ENCODE results near the gene SGO2. TPM values are rescaled to one million over a fixed set of nuclear protein-coding genes. Genes with fewer than 3 reads are reported as not detected.

SGO2 gene
- total RNA-seq, 1 experiment from 2014 or later: 25.4 TPM

DNA sequence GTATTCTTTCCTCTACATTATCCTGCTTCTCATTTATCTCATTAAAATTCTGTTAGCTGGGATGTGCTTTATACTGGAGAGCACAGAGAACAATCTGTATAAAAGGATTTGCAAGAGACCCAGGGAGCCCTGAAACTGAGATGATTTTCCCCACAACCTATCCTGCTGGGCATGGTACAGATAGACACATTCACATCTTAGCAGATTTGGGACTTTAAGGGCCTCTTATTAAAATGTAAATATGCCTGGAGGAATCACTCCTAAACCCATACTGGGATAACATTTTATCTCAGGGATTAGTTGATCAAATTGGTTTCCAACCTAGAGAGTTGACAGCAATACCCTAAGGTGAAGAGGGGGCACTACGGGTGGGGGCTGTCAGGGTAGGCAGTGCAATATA is 105.3 kb downstream of the SGO2 start:
- ChIA-PET POLR2A (no interaction called here), RAD21 (ENCODE audit: low non-redundant PET in 1 of 2, low total read pairs in 2 of 2, uncharacterized antibody in 2 of 2, unreplicated experiment in 2 of 2) (no interaction called here), CTCF (no interaction called here)
- Histone ChIP-seq H3K27ac (ENCODE audit: low read depth, low read length) (no peak overlapping the region), H3K9ac (ENCODE audit: low read length) (no peak overlapping the region), H3K79me2 (ENCODE audit: insufficient read depth, low read length) (no peaks in the 10 kb centered on the region), H2AFZ (ENCODE audit: low read depth, low read length, poor library complexity, severe bottlenecking) (no peak overlapping the region), H3K27me3 (ENCODE audit: insufficient read depth, low read length) (no peaks in the 10 kb centered on the region), H3K4me3 (replicated peaks in 1 of 2; ENCODE audit: low read depth in 1 of 2, low read length in 2 of 2) (no peak overlapping the region), H3K9me2 (ENCODE audit: insufficient read depth) (no peaks in the 10 kb centered on the region), H3K4me2 (ENCODE audit: low read length) (no peak overlapping the region), H3K9me3 (ENCODE audit: control insufficient read depth in 1 of 2, insufficient read depth in 1 of 2, low read depth in 1 of 2, low read length in 2 of 2) (no peaks in the 10 kb centered on the region), H3K36me3 (ENCODE audit: control insufficient read depth in 1 of 2, insufficient read depth in 2 of 2, low read length in 2 of 2) (no peaks in the 10 kb centered on the region), H4K20me1 (ENCODE audit: insufficient read depth) (no peaks in the 10 kb centered on the region), H3K4me1 (ENCODE audit: control insufficient read depth in 1 of 2, insufficient read depth in 2 of 2, low read length in 2 of 2) (peaks cover 0 to 8% of the 10 kb centered on the region in 2 experiments; a peak in 2 of 4 replicates)
- intact Hi-C loops (cut with micrococcal nuclease): no loop called here
- ATAC-seq (no peak), DNase-seq (ENCODE audit: low read depth, low spot score) (no peak)
- no TSS peak for BruUV-seq (replicated peaks)
- no peak for TF ChIP-seq FOSL1 (IDR thresholded peaks at IDR 0.05; ENCODE audit: low read depth)
- TF ChIP-seq YY1 (IDR thresholded peaks at IDR 0.05; ENCODE audit: extremely low read depth, insufficient replicate concordance, low read depth, low read length): no peak
- no peak for TF ChIP-seq ZFX (IDR thresholded peaks at IDR 0.05)
- TF ChIP-seq CBX3 (IDR thresholded peaks at IDR 0.05; ENCODE audit: low read depth): no peak
- TF ChIP-seq SIN3A (IDR thresholded peaks at IDR 0.05; ENCODE audit: low read depth): no peak
- TF ChIP-seq CTCF (IDR thresholded peaks at IDR 0.05 in 2 of 3, conservative IDR thresholded peaks at IDR 0.05 in 1 of 3; ENCODE audit: borderline replicate concordance in 1 of 3, insufficient read depth in 1 of 3, low read depth in 2 of 3, low read length in 2 of 3): no peak
- no peak for TF ChIP-seq TCF7L2 (IDR thresholded peaks at IDR 0.05; ENCODE audit: borderline replicate concordance, extremely low read depth, insufficient read depth, insufficient read length)
- TF ChIP-seq SRF (IDR thresholded peaks at IDR 0.05; ENCODE audit: low read depth): no peak
- no peak for TF ChIP-seq POLR2A (IDR thresholded peaks at IDR 0.05; ENCODE audit: borderline replicate concordance, extremely low read depth, insufficient read depth, insufficient read length)
- no peak for TF ChIP-seq ELF1 (IDR thresholded peaks at IDR 0.05; ENCODE audit: borderline replicate concordance, low read depth)
- no peak for TF ChIP-seq EZH2phosphoT487 (IDR thresholded peaks at IDR 0.05; ENCODE audit: borderline replicate concordance)
- no peak for TF ChIP-seq JUND (IDR thresholded peaks at IDR 0.05)
- TF ChIP-seq MAX (IDR thresholded peaks at IDR 0.05): no peak
- no peak for TF ChIP-seq ZBTB33 (IDR thresholded peaks at IDR 0.05; ENCODE audit: extremely low read depth, insufficient replicate concordance, low read length)
- TF ChIP-seq, protein P1, sequence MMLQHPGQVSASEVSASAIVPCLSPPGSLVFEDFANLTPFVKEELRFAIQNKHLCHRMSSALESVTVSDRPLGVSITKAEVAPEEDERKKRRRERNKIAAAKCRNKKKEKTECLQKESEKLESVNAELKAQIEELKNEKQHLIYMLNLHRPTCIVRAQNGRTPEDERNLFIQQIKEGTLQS (IDR thresholded peaks at IDR 0.05): no peak
- TF ChIP-seq EZH2 (IDR thresholded peaks at IDR 0.05): no peak
- TF ChIP-seq, protein P2, sequence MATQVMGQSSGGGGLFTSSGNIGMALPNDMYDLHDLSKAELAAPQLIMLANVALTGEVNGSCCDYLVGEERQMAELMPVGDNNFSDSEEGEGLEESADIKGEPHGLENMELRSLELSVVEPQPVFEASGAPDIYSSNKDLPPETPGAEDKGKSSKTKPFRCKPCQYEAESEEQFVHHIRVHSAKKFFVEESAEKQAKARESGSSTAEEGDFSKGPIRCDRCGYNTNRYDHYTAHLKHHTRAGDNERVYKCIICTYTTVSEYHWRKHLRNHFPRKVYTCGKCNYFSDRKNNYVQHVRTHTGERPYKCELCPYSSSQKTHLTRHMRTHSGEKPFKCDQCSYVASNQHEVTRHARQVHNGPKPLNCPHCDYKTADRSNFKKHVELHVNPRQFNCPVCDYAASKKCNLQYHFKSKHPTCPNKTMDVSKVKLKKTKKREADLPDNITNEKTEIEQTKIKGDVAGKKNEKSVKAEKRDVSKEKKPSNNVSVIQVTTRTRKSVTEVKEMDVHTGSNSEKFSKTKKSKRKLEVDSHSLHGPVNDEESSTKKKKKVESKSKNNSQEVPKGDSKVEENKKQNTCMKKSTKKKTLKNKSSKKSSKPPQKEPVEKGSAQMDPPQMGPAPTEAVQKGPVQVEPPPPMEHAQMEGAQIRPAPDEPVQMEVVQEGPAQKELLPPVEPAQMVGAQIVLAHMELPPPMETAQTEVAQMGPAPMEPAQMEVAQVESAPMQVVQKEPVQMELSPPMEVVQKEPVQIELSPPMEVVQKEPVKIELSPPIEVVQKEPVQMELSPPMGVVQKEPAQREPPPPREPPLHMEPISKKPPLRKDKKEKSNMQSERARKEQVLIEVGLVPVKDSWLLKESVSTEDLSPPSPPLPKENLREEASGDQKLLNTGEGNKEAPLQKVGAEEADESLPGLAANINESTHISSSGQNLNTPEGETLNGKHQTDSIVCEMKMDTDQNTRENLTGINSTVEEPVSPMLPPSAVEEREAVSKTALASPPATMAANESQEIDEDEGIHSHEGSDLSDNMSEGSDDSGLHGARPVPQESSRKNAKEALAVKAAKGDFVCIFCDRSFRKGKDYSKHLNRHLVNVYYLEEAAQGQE (IDR thresholded peaks at IDR 0.05; ENCODE audit: low read depth): no peak
- no peak for TF ChIP-seq EGR1 (IDR thresholded peaks at IDR 0.05; ENCODE audit: low read depth)
- TF ChIP-seq ZNF274 (IDR thresholded peaks at IDR 0.05; ENCODE audit: low read depth, low read length): no peak
- TF ChIP-seq RAD21 (IDR thresholded peaks at IDR 0.05; ENCODE audit: low read depth): no peak
